Forelimb muscle (tissue), 1 donor: ENCODE measurements around the gene DNAJC8. TPM values are rescaled to one million over a fixed set of nuclear protein-coding genes. Genes with fewer than 3 reads are reported as not detected.

Source experiments
- DNase-seq: peaks from one replicate; pipeline ENCODE4 v3.0.0-alpha.2; 2013; ENCODE audit warnings: low read depth
- polyA plus RNA-seq: library from polyadenylated mRNA; unstranded; fragments of 120-200 nt; gene quantifications from one replicate; pipeline ENCODE4 v1.2.1, GENCODE V29; 2013; ENCODE audit not compliant: insufficient read length

Gene DNAJC8
- polyA plus RNA-seq, 1 donor: 76.7 TPM

GRCh38 chr1:28172713-28173150, 60.1 kb downstream of the DNAJC8 start:
- DNase-seq: peak; percentile 14

GRCh38 chr1:28171246-28171645, 61.6 kb downstream of the DNAJC8 start:
- no peak for DNase-seq

- no peak for DNase-seq
Measured at GRCh38 chr1:28170001-28170596, 62.7 kb downstream of the DNAJC8 start.

DNA sequence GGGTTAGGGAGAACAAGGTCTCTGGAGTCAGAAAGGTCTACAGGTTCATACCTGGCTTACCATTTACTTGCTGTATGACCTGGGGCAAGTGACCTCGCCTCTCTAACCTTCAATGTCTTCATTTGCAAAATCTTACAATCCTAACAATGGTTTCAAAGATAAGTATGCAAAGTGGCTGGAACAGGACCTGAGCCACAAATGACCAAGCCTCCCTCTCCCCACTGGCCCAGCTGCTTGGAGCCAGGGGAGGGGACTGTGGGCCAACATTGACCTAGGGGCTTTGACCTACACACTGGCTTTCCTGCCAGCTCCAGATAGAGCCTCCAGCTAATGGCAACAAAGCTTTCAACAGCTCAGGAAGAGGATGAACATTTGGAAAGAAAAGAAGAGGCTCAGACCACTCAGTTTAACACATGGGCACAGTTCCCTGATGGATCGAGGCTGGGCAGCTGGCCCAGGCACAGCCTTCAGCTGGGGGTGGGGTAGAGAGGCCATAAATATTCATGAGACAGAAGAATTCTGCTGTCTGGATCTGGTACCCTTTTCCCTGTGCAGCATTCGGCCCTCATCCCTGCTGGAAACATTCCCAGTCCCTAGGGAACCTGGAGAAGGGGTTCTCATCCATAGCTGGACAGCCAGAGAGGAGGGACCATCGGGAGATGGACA, 69.2 kb downstream of the DNAJC8 start:
- DNase-seq: no peak

- no peak for DNase-seq
Measured at GRCh38 chr1:28162151-28162550, 70.7 kb downstream of the DNAJC8 start.

DNA sequence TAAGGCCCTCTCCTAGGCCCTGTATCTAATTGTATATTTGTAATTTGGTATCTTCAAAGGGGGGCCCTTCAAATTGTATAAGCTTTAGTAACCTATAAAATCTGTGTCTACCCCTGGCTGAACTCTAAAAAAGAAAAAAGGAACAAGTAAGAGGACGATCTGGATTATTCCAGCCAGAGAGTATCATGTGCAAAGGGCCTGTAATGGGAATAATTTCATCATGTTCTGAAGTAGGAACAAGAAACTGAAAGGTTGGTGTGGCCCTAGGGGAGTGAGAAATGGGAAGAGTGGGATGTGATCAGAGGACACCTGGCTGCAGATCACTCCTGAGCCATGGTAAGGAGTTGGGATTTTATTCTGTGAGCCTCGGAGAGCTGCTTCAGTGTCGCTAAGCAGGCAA, 71.1 kb downstream of the DNAJC8 start:
- DNase-seq: no peak

- DNase-seq: no peak
Measured at GRCh38 chr1:28160782-28161266, 72.0 kb downstream of the DNAJC8 start.

DNA sequence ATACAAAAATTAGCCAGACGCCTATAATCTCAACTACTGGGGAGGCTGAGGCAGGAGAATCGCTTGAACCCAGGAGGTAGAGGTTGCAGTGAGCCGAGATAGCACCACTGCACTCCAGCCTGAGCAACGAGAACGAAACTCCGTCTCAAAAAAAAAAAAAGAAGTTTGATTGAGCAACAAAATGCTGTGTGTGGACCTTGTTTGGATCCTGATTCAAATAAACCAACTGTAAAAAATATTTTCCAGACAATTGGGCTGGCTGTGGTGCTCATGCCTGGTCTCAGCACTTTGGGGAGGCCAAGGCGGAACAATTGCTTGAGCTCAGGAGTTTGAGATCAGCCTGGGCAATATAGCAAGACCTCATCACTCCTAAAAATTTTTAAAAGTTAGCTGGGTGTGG, 73.1 kb downstream of the DNAJC8 start:
- no peak for DNase-seq

DNA sequence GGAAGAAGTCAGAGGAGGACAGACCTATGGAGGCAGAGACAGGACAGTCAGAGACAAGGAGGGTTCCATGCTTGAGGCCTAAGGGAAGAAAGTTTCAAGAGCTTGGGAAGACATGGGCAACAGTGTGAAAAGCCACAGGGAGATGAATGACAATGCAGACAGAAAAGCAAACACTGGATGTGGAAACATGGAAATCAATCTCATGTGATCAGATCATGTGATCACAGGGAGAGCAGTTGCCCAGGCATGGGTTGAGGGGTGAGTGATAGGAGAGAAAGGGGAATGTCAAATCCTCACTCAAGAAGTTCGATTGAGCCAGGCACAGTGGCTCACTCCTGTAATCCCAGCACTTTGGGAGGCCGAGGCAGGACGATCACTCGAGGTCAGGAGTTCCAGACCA, 73.6 kb downstream of the DNAJC8 start:
- DNase-seq: no peak

DNA sequence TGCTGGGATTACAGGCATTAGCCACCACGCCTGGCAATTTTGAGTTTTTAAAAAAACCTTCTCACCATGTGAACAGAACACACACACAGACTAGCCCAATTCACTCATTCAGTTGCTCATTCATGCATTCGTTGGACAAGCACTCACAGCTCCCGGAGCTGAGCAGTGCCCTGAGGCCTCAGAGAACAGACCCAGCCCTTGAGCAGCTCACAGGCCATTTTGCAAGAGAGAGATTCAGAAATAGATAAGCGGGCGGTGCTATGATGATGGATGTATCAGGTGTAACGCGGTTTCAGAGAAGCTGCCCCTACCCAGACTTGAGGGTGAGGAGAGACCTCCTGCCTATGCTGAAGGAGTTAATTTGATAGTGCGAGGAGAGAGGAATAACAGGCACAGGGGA, 74.9 kb downstream of the DNAJC8 start:
- DNase-seq: no peak

GRCh38 chr1:28156821-28157220, 76.0 kb downstream of the DNAJC8 start:
- no peak for DNase-seq

DNA sequence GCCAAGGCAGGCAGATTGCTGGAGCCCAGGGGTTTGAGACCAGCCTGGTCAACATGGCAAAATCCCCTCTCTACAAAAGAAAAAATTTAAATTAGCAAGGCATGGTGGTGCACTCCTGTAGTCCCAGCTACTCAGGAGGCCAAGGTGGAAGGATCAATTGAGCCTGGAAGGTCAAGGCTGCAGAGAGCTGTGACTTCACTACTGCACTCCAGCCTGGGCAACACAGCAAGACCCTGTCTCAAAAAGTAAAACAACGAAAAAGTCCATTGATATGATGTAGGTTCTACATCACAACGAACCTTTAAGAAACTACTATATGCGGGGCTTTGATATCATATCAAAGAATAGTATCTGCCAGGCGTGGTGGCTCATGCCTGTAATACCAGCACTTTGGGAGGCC, 77.2 kb downstream of the DNAJC8 start:
- no peak for DNase-seq

- no peak for DNase-seq
Measured at GRCh38 chr1:28154078-28154594, 78.7 kb downstream of the DNAJC8 start.

Other genes starting within 250 kb of the DNAJC8 start
- gene EYA3, start 144.4 kb downstream of the DNAJC8 start, polyA plus RNA-seq: 16.5 TPM
- gene PTAFR, start 56.3 kb downstream of the DNAJC8 start, polyA plus RNA-seq: 1.7 TPM
- gene ATP5IF1, start 3.1 kb upstream of the DNAJC8 start, polyA plus RNA-seq: 72.6 TPM
- gene SESN2, start 26.5 kb upstream of the DNAJC8 start, polyA plus RNA-seq: 3.6 TPM
- gene MED18, start 96.0 kb upstream of the DNAJC8 start, polyA plus RNA-seq: 12.2 TPM
- gene PHACTR4, start 136.7 kb upstream of the DNAJC8 start, polyA plus RNA-seq: 23.4 TPM